Osteoblast (primary cell): ENCODE results near the gene C16orf74. TPM values are rescaled to one million over a fixed set of nuclear protein-coding genes. Genes with fewer than 3 reads are reported as not detected.

ENCODE experiments used
- DNase-seq: peaks from one replicate; pipeline ENCODE4 v3.0.0; 2011; ENCODE audit warnings: low spot score, mixed read lengths; ENCODE audit not compliant: insufficient read length; ENCODE audit errors: missing footprints
- H2AFZ ChIP-seq: 2 replicates; pipeline ENCODE4 v1.6.0; 2011; ENCODE audit warnings: mild to moderate bottlenecking, low read length
- H3K27ac ChIP-seq: 2 replicates; pipeline ENCODE4 v1.5.1; 2011; ENCODE audit warnings: mild to moderate bottlenecking, low read depth, low read length, moderate library complexity
- H3K27me3 ChIP-seq: 2 replicates; pipeline ENCODE4 v1.6.0; 2012; ENCODE audit warnings: mild to moderate bottlenecking, control low read depth, inconsistent platforms, low read length, moderate library complexity; ENCODE audit not compliant: insufficient read depth
- H3K36me3 ChIP-seq: 2 replicates; pipeline ENCODE4 v1.5.1; 2011; ENCODE audit warnings: mild to moderate bottlenecking, low read length, control low read depth, moderate library complexity; ENCODE audit not compliant: insufficient read depth
- H3K4me1 ChIP-seq: 2 replicates; pipeline ENCODE4 v1.5.1; 2011; ENCODE audit warnings: mild to moderate bottlenecking, low read length, control low read depth, moderate library complexity; ENCODE audit not compliant: insufficient read depth
- H3K4me2 ChIP-seq: 2 replicates; pipeline ENCODE4 v1.6.0; 2011; ENCODE audit warnings: mild to moderate bottlenecking, low read length; ENCODE audit not compliant: insufficient read depth
- H3K4me3 ChIP-seq: fragments of 200-600 bp; sonication (generic); 3 replicates; pipeline ENCODE4 v1.5.1; 2012; ENCODE audit warnings: mild to moderate bottlenecking, low read length, inconsistent platforms; ENCODE audit not compliant: insufficient read depth
- H3K79me2 ChIP-seq: 2 replicates; pipeline ENCODE4 v1.6.0; 2012; ENCODE audit warnings: mild to moderate bottlenecking, low read length, control low read depth, inconsistent platforms; ENCODE audit not compliant: insufficient read depth
- H3K9me3 ChIP-seq: 2 replicates; pipeline ENCODE4 v1.5.1; 2011; ENCODE audit warnings: low read depth, low read length, control low read depth
- H4K20me1 ChIP-seq: 2 replicates; pipeline ENCODE4 v1.6.0; 2012; ENCODE audit warnings: mild to moderate bottlenecking, low read length, control low read depth; ENCODE audit not compliant: insufficient read depth
- CTCF ChIP-seq: IDR thresholded peaks from 2 replicates; pipeline ENCODE4 v1.5.1; 2011; ENCODE audit warnings: mild to moderate bottlenecking, low read depth, low read length, moderate library complexity; ENCODE audit errors: extremely low read depth
- total RNA-seq: library from RNA; depleted of rRNA; stranded (reverse); fragments of >200 nt; gene quantifications from 2 replicates; pipeline ENCODE4 v1.2.3, GENCODE V29; 2012

C16orf74 gene
- total RNA-seq, 1 donor, result 0.72 TPM

GRCh38 chr16:85699628-85700027 lies 51.3 kb downstream of the C16orf74 start:
- peaks cover 31% of the 10 kb centered on the region for H3K27me3 ChIP-seq

GRCh38 chr16:85698935-85699558 lies 51.8 kb downstream of the C16orf74 start:
- Histone ChIP-seq H3K4me1 (peaks cover 5% of the 10 kb centered on the region), H4K20me1 (no peaks in the 10 kb centered on the region), H3K27ac (no peak overlapping the region), H3K79me2 (no peaks in the 10 kb centered on the region), H3K9me3 (no peaks in the 10 kb centered on the region), H3K4me2 (peak overlapping the region; percentile 34), H3K36me3 (no peaks in the 10 kb centered on the region), H3K27me3 (peaks cover 31% of the 10 kb centered on the region), H2AFZ (no peak overlapping the region), H3K4me3 (no peak overlapping the region)
- no peak for TF ChIP-seq CTCF
- DNase-seq, result peak; percentile 77

More at GRCh38 chr16:85699628-85700027, 51.3 kb downstream of the C16orf74 start:
- Histone ChIP-seq H3K36me3 (no peaks in the 10 kb centered on the region), H3K79me2 (no peaks in the 10 kb centered on the region), H3K4me1 (peaks cover 5% of the 10 kb centered on the region), H4K20me1 (no peaks in the 10 kb centered on the region), H3K4me3 (no peak overlapping the region), H2AFZ (peak overlapping the region; percentile 49), H3K9me3 (no peaks in the 10 kb centered on the region), H3K4me2 (peak overlapping the region; percentile 34), H3K27ac (no peak overlapping the region)
- no peak for TF ChIP-seq CTCF
- DNase-seq, result peak; percentile 94

GRCh38 chr16:85698459-85698891 lies 52.4 kb downstream of the C16orf74 start:
- Histone ChIP-seq H3K4me2 (no peak overlapping the region), H3K4me1 (peaks cover 5% of the 10 kb centered on the region), H4K20me1 (no peaks in the 10 kb centered on the region), H3K9me3 (no peaks in the 10 kb centered on the region), H3K27ac (no peak overlapping the region), H3K27me3 (peaks cover 31% of the 10 kb centered on the region), H3K4me3 (no peak overlapping the region), H3K79me2 (no peaks in the 10 kb centered on the region), H2AFZ (no peak overlapping the region), H3K36me3 (no peaks in the 10 kb centered on the region)
- no peak for TF ChIP-seq CTCF
- DNase-seq, result no peak

- H3K9me3 ChIP-seq, result no peaks in the 10 kb centered on the region
- H3K79me2 ChIP-seq, result no peaks in the 10 kb centered on the region
- peaks cover 31% of the 10 kb centered on the region for H3K27me3 ChIP-seq
- no peaks in the 10 kb centered on the region for H4K20me1 ChIP-seq
- H3K4me2 ChIP-seq, result no peak overlapping the region
- H2AFZ ChIP-seq, result no peak overlapping the region
- peak; percentile 59 for DNase-seq
- no peak overlapping the region for H3K27ac ChIP-seq
- H3K36me3 ChIP-seq, result no peaks in the 10 kb centered on the region
- TF ChIP-seq CTCF, result no peak
- peaks cover 5% of the 10 kb centered on the region for H3K4me1 ChIP-seq
- no peak overlapping the region for H3K4me3 ChIP-seq
Observed at GRCh38 chr16:85697431-85697830, 53.5 kb downstream of the C16orf74 start.
